Lower lobe of right lung (tissue), 2 donors: Measurements from ENCODE around the gene TRIM2. TPM values are rescaled to one million over a fixed set of nuclear protein-coding genes. Genes with fewer than 3 reads are reported as not detected.

Source experiments
- ATAC-seq, 2 donors: fragments of 200-7000 bp; cut with Tn5 transposase; one replicate each; pipeline ENCODE4 v1.9.1; 2020 to 2022; ENCODE audit warnings: mild to moderate bottlenecking in 2 of 2, moderate library complexity in 2 of 2
- DNase-seq: peaks from one replicate; pipeline ENCODE4 v3.0.0-alpha.2; 2020
- H3K27ac ChIP-seq: fragments of 200-600 bp; one replicate; pipeline ENCODE4 v1.8.0; 2022
- H3K27me3 ChIP-seq: fragments of 200-600 bp; one replicate; pipeline ENCODE4 v1.8.0; 2022; ENCODE audit warnings: low read depth
- H3K36me3 ChIP-seq: fragments of 200-600 bp; one replicate; pipeline ENCODE4 v1.8.0; 2022; ENCODE audit warnings: mild to moderate bottlenecking
- H3K4me1 ChIP-seq: fragments of 200-600 bp; one replicate; pipeline ENCODE4 v1.8.0; 2022
- H3K4me3 ChIP-seq: fragments of 200-600 bp; one replicate; pipeline ENCODE4 v1.8.0; 2022; ENCODE audit warnings: mild to moderate bottlenecking
- H3K9me3 ChIP-seq: fragments of 200-600 bp; one replicate; pipeline ENCODE4 v1.8.0; 2022
- intact Hi-C: fragments of 100-400 bp; cut with DNase I; formaldehyde crosslinking; loops from one replicate; pipeline ENCODE4 v1.11.0; 2022
- total RNA-seq: library from RNA; stranded (reverse); fragmentation: NEBNext Ultra II Directional; extraction: Animal tissue kit (Norgen Biotek cat#: 25700); gene quantifications from one replicate; pipeline ENCODE4 v1.2.1, GENCODE V29; 2021
- TF ChIP-seq, protein P1 (sequence below): fragments of 200-600 bp; IDR thresholded peaks from one replicate; pipeline ENCODE4 v1.8.0; 2022; ENCODE audit warnings: antibody characterized with exemption, mild to moderate bottlenecking
- donor health status: DM: no; HTN: yes; CAD: no; lungs with severe emphysema.

TRIM2 gene
- total RNA-seq, 1 donor from 2014 or later = 32.6 TPM

DNA sequence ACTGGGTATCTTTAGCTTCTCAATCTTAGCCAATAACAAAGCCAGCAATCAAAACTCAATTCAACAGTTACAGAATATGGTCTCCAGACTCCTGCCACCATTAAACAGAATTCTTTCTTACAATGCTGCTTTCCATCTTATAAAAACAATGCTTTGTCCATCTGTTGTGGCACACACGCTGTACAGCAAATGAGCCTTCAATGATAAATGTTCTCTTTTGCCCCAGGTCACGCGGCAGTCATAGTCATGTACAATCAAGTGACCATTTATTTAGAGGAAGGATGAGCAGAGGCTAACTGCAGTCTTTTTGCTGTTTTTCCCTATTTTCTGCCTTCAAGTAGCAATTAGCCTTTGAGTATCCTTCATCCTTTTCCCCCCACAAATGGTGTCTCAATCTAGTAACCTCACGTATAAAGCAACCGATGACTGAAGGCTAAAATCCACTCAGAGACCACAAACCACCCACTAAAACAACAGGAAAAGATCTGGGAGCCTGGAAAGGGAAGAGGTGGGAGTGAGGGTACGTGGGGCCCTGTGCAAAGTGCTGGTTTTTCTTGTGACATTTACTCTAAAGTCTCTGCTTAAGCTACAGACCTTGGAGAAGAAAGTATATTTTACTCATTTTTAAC is 24.4 kb downstream of the TRIM2 start:
- intact Hi-C loops = no loop called here
- Histone ChIP-seq H3K9me3 (no peaks in the 10 kb centered on the region), H3K27me3 (no peaks in the 10 kb centered on the region), H3K27ac (no peak overlapping the region), H3K36me3 (no peaks in the 10 kb centered on the region), H3K4me1 (peaks cover 21% of the 10 kb centered on the region), H3K4me3 (no peak overlapping the region)
- DNase-seq (no peak), ATAC-seq (no peak)
- TF ChIP-seq, protein P1, sequence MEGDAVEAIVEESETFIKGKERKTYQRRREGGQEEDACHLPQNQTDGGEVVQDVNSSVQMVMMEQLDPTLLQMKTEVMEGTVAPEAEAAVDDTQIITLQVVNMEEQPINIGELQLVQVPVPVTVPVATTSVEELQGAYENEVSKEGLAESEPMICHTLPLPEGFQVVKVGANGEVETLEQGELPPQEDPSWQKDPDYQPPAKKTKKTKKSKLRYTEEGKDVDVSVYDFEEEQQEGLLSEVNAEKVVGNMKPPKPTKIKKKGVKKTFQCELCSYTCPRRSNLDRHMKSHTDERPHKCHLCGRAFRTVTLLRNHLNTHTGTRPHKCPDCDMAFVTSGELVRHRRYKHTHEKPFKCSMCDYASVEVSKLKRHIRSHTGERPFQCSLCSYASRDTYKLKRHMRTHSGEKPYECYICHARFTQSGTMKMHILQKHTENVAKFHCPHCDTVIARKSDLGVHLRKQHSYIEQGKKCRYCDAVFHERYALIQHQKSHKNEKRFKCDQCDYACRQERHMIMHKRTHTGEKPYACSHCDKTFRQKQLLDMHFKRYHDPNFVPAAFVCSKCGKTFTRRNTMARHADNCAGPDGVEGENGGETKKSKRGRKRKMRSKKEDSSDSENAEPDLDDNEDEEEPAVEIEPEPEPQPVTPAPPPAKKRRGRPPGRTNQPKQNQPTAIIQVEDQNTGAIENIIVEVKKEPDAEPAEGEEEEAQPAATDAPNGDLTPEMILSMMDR = no peak

DNA sequence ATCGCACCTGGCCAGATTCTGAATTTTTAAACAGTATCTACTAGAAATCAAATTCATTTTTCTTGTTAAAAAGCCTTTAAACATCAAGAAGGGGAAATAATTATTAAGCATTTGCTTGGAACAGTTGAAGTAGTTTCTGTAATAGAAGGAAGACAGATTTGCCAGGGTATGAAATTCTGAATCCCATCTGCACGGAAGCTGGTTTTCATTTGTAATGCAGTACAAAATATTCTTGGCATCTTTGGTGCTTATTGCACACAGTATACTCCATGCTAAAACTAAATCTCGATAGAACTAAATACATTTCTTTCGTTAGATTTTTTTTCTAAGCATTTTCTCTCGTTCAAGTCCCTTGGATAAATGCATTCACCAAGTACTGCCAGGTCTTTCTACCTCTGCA is 25.3 kb downstream of the TRIM2 start:
- DNase-seq (no peak), ATAC-seq (no peak)
- Histone ChIP-seq H3K36me3 (no peaks in the 10 kb centered on the region), H3K9me3 (no peaks in the 10 kb centered on the region), H3K27ac (no peak overlapping the region), H3K4me1 (peaks cover 21% of the 10 kb centered on the region), H3K27me3 (no peaks in the 10 kb centered on the region), H3K4me3 (no peak overlapping the region)
- intact Hi-C loops = no loop called here
- TF ChIP-seq, protein P1 = no peak

DNA sequence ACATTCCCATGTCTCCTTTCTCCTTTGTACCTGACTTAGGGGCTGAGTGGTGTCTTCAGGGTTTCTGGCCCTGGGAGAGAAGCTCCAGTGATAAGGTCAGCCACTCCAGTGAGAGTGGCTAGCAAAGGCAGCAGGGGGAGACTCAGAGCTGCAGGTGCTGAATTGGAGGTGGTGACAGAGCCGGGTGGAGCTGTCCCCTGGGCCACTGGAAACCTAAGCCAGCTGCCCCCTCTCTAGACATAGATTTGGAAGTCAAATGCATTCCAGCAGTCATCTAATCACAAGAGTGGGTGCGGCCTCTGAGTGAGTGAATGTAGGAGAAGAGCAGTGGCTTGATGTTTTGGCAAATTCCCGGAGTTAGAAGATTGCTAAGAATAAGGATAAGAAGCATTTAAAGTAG is 28.5 kb downstream of the TRIM2 start:
- ATAC-seq (peak; percentile 81), DNase-seq (no peak)
- TF ChIP-seq, protein P1 = peak; percentile 9
- no peak overlapping the region for H3K4me3 ChIP-seq
- no peaks in the 10 kb centered on the region for H3K9me3 ChIP-seq
- H3K27me3 ChIP-seq = no peaks in the 10 kb centered on the region
- intact Hi-C loops = no loop called here
- H3K4me1 ChIP-seq = peaks cover 23% of the 10 kb centered on the region
- no peaks in the 10 kb centered on the region for H3K36me3 ChIP-seq
- no peak overlapping the region for H3K27ac ChIP-seq

DNA sequence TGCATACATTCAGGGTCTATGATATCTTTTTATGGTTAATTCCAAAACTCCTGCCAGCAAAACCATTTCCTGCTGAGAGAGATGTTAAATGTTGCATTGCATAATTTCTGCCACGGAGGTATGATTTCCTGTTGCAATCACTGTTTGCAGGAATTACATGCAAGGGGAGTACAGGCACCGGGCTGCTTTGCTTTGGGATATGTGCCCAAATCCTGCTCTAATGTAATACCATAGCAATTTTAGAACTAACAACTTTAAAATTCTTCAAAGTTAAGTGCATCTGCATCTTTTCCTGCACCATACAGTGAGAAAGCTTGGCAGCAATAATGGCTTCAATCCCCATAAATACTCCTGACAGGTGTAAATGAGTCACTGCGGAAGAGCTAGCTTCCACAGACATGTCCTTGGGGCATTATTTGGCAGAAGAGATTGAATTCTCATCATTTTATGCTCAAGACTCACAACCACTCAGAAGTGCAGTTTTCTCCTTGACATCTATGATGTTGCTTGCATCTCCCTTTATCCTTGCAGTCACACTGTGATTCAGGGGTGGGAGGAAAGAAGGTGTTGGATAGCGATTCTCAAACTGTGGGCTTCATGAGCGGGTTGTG is 29.6 kb downstream of the TRIM2 start:
- Histone ChIP-seq H3K36me3 (no peaks in the 10 kb centered on the region), H3K27ac (no peak overlapping the region), H3K9me3 (no peaks in the 10 kb centered on the region), H3K4me3 (no peak overlapping the region), H3K4me1 (peaks cover 23% of the 10 kb centered on the region), H3K27me3 (no peaks in the 10 kb centered on the region)
- DNase-seq = no peak
- peak; percentile 69 to 85 for ATAC-seq
- TF ChIP-seq, protein P1 = no peak
- intact Hi-C loops = no loop called here

DNA sequence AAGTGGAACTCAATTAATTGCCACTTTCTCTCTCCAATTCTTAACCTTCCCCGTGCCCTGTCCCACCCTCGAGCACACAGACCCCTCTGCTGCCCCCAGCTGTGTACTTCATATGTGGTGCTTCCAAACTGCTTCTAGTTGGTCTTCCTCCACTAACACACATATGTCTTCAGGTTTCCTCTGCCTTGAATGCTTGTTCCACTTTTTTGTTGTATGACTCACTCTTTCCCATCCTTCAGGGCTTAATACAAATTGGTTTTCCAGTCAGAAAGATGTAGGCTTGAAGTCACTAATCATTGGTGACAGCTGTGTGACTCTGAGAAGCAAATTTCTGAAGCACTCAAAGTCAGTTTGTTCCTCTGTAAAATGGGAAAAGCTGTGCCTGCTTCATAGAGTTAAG is 30.6 kb downstream of the TRIM2 start:
- DNase-seq (no peak), ATAC-seq (no peak)
- H3K4me3 ChIP-seq = no peak overlapping the region
- no peaks in the 10 kb centered on the region for H3K9me3 ChIP-seq
- TF ChIP-seq, protein P1 = no peak
- peaks cover 23% of the 10 kb centered on the region for H3K4me1 ChIP-seq
- H3K36me3 ChIP-seq = no peaks in the 10 kb centered on the region
- H3K27ac ChIP-seq = no peak overlapping the region
- H3K27me3 ChIP-seq = no peaks in the 10 kb centered on the region
- intact Hi-C loops = no loop called here
